NCI-H524 treated with DMSO at 0.1 percent for 48 hours (cell line): ENCODE data around the gene TBCD.

ENCODE experiments used
- DNase-seq: peaks from one replicate; lab custom pipeline; 2025; lab: John Stamatoyannopoulos, UW

TBCD gene

DNA sequence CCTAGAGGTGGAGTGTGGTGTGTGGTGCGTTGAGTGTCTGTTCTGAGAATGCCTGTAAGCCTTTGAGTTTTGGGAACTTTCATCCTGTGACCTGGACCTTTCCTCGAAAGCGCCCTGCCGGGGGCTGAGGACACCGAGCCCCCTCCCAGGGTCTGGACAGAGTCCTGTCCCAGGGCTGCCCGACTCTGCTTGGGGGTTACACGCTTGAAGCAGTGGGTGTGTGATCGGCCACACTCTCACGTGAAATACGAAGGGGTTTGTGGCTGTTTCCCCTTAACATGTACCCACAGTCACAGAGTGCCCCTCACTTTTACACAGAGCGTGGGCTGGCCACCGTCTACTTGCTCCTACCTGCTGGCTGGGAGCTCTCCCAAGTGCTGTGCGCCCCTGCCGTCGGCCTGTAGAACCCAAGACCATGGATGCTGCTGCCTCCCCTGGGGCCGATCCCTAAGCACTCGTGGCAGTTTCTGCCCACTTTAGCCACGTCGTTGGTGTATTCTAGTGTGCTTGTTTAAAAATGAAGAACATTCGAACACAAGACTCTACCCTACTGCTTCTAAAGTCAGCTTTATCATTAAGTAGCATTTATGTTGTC, 81.1 kb downstream of the TBCD start:
- no peak for DNase-seq

DNA sequence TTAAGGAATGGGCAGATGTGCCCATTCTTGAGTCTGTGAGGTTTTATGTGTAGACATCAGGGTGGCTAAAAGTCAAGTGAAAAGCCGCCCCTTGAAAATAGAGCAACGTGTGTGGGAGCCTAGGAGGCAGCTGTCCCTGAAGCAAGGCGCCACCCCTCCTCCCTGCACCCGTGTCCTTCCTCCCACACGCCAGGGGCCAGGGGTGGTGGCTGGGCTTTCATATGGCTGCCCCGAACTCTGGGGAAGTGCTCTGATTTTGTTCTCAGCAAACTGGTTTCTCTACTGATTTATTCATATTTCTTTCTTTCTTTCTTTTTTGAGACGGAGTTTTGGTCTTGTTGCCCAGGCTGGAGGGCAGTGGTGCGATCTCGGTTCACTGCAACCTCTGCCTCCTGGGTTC, 83.3 kb downstream of the TBCD start:
- no peak for DNase-seq

DNA sequence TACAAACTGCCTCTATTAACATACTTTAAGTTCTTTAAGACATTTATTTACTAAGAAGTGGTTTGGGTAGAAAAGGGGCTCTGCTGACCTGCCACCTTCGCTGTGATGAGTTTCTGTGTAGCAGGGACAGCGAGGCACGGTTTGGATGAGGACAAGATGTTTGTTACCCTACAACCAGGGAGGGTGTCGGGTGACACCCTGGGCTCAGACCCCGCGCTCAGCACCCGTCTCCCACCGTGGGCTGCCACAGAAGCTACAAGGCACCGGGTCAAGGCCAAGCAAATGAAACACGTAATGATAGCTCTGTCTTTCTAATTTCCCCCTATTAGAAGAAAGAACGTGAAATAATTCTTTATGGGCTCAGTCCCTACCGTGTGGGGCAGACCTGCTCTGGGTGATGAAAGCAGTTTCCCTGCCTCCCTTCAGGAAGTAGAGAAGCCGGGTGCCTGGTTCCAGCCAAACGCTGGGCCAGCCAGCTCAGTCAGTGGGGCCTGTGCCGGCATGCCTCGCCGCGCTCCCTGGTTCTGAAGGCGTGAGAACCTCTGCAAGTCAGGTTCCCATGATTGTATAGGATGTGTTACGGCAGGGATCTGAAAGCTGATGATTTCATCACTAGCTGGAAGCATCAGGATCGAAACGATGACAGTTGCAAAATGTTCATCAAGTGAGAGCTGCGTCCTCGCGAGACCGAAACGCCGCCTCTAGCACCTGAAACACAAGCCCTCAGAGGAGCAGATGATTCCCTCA, 84.1 kb downstream of the TBCD start:
- DNase-seq, result no peak

DNA sequence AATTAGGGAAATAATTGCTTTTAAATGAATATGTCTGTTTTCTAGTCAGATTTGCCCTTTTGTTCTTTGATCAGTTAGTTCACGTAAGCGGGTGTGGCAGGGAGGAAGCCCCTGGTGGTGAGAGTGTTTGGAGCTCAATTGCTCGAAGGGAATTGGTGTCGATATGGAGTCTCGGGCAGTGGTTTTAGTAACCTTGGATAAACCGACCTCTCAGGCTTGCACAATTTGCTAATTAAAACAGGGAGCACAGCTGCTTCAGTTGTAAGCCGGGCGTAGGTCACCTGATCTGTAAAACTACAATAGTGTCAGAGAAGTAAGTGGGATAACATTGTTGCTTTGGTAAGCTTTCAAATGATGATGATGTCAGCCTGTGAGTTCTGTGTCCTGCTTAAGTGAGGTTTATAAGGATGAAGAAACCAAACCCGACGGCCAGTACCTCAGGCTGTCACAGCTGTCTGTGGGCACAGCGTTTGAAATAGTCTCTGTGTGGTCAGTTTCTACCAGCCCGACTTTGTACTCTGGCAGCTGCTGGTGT, 85.0 kb downstream of the TBCD start:
- DNase-seq, result no peak

DNA sequence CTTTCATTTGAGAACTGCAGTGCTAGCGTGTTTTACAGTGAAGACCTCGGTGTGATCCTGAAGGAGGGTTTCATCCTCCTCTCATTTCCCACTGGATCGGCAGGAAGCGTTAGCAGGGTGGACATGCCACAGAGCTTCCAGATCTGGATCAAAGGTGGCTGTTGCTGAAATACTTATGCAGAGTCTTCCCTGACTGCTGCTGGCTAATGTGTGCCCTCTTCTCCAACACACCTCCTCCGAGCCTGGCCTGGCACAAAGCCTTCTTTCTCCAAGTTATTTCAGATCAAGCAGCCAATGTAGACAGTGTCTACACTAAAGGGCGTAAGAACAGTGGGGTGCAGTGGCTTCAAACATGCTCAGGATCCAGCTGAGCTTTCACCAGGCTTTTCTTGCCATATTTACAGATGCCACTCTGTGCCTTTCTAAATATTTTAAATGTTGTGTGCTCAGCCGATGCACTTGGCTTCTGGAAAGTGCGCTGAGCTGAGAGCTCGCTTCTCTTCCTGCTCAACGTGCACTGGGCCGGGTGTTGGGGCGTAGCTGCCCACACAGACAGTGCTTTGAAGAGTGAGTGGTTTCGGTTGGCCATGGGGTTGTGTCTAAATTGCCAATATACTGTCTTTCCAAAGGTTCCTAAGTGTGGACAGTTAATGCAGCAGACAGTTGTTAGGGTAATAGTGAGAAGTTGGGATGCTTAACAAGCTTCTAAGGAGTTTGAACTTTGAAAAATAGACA, 85.9 kb downstream of the TBCD start:
- no peak for DNase-seq

DNA sequence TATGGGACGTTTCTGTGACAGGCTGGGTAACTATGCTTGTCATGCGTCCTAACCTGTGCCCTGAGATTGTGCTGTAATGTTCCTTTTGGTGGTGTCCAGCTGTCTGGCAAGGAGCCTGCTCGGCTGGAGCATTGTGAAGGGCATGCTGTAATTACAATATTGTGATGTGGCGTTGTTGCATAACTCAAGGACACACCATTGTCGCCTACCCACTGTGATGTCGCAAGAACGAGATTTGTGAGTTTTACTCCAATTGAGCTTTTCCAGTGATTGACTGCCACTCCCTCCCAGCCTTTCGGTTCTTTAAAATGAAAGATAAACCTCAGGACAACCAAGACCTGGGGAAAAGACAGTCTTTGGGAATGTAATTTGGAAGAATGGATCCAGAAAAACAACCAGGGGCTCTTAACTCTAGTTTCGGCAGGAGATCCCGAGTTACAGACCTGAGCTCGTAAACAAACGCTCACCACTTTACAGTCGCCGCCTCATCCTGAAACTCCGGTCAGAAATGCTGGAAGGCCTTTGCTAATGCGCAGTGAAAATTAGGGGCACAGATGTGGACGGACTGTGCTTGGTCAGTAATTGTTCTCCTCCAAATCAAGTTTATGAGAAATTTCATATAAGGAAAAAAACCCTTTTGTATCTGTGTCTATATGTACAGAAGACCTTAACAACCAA, 86.7 kb downstream of the TBCD start:
- no peak for DNase-seq

DNA sequence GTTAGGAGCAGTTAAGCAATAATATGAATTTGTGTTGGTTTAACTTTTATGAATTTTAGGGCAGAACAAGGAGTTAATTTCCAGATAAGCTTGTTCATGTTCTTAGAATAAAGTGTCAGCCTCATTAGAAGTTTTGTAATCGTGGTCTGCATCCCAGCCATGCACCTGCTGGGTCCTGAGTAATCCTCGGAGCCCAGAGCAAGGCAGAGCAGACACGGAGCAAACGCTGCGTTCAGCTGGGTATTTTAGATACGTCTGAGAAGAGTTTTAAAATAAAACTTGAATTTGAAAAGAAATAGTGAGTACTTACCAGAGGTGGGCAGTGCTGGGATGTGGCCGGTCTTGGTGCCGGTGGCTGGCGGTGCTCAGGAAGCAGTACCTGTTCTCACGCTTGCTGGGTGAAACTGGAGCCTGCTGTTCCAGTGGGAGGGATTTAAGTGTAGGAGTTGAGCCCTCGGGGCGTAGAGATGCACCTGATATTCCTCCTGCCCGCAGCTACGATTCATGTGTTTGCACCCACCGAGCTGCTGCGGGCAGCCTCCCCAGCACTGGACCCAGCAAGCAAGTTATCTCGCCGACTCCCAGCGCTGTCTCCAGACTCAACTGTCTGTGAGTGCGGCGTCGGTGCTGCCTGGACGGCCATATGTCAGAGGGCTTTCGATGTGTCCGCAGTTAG, 87.9 kb downstream of the TBCD start, which contains the start of gene ZNF750:
Gene ZNF750 (minus strand): TSS at position 406 of the 676 bp plus-strand sequence. CDS start 7,568 bp downstream, outside the sequence.
- no peak for DNase-seq

DNA sequence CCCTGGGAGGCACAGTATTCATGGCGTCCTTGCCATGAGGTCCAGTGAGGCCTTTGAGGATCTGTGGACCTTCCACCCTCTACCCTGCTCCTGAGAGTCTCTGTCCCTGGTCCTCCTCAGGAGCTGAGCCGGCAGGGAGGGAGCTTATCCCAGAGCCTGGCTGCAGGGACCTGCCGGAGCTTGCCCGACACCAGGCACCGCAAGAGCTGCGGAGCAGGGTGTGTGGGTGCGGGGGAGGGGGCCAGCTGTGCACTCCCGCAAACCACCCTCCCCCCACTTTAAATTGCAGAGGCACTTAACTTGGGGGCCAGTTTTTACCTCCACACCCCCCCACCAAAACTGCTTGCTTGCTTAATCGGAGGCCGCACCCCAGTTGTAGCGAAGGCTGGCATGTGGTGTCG, 88.6 kb downstream of the TBCD start:
- DNase-seq, result no peak

DNA sequence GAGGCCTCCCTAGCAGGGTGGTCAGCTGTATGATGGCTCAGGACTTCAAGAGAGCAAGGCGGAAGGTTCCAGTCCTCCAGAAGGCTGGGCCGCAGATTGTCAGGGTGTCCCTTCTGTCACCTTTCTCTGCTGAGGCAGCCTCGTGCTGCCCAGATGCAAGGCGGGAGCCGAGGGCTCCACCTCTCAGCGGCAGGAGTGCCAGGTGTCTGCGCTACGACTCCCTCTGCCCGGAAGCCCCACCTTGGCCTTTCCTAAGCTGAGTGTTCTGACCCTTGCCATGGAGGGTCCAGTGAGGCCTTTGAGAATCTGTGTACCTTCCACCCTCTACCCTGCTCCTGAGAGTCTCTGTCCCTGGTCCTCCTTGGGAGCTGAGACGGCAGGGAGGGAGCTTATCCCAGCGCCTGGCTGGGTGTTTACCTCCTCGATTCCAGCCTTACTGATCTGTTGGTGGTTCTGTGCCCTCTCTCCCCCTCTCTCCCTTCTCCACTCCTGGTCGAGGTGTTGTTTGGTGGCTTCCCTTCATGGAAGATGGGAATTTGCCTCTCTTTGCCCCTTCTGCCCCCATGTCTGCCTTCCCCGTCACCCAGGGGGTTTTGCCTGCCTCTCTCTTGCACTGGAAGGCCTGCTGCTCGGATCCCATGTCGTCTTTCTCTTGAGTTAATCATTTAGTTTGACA, 90.2 kb downstream of the TBCD start:
- no peak for DNase-seq

DNA sequence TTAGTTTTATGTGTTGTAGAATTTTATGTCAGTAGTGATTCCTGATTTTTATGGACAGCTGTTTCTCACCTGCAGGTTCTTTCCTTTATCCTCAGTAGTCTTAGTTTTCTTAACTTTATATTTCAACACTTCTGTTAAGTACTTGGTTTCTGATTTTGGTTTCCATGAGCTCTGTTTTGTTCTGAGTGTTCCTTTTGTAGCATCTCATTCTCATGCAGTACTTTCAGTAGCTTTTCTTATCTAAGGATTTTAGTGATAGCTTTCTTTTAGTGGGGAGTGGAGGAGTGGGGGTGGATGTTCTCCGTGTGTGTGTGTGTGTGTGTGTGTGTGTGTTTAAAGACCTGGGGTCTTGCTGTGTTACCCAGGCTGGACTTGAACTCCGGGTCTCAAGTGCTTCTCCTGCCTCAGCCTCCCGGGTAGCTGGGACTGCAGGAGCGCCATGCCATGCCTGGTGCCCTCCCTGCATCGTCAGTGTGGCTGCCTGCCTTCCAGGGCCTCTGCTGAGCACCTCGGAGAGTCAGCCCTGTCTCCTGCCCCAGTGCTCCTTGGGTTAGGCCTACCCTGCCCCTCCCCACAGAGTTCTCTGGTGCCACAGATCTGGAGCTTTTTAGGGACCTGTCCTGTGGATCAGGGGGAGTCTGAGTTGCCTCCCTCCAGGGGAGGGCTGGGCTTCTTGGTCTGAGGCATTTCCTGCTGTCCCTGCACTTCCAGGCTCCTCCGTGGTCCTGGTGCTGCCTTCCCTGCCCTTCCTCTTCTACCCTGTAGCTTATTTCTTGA, 92.2 kb downstream of the TBCD start:
- no peak for DNase-seq

DNA sequence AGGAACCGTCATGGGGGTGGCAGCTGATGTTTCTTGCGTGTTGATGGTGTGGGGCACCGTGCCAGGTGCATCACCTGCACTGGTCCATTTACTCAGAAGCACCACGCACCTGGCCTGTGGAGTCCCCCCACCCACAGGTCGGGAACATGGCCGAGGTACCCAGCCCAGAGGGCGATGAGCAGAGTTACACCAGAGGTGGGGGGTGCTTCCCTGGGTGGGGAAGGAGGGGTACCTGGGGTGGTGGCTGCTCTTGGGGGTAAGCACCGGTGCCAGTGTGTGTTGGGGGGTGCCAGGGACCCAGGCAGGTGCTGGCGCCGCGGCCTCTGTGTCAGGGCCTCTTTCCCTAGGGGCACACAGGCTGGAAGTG, 92.9 kb downstream of the TBCD start:
- DNase-seq, result no peak

DNA sequence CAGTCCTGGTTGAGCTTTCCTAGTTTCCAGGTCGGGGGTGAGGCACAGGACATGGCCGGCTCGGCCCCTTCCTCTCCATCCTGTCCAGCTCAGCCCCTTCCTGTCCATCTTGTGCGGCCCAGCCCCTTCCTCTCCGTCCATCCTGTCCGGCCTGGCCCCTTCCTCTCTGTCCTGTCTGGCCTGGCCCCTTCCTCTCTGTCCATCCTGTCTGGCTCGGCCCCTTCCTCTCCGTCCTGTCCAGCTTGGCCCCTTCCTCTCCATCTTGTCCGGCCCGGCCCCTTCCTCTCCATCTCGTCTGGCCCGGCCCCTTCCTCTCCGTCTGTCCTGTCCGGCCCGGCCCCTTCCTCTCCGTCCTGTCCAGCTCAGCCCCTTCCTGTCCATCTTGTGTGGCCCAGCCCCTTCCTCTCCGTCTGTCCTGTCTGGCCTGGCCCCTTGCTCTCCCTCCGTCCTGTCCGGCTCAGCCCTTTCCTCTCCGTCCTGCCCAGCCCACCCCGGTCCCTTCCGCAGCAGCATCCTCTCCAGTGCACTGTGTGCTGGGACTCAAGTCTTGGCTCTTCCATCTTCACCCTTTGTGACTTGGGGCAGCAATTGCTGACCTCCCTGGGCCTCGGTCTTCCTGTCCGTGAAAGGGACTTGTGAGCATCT, 93.4 kb downstream of the TBCD start:
- DNase-seq, result no peak

DNA sequence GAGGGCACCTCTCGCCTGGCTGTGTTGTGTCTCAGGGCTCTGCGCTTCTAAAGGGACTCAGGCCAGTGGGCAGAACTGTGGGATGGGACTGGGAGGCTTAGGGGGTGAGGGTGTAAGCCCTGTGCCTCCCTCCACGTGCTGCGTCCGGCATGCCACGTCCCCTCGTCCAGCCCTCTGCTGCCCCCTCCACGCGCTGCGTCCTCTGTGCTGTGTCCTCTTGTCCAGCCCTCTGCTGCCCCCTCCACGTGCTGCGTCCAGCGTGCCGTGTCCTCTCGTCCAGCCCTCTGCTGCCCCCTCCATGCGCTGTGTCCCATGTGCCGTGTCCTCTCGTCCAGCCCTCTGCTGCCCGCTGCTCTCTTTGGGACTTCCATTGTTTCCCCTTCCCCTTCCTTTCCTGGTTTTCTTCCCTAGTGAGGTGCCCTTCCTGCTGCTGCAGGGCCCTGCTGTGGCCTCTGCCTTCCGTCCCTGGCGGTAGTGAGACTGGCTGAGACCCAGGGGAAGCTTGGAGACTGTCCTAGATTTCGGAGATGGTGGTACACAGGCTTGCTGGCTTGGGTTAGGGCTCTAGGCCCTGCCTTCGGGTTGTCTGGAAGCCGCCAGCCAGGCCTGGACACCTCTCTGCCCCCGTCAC, 94.3 kb downstream of the TBCD start:
- no peak for DNase-seq

DNA sequence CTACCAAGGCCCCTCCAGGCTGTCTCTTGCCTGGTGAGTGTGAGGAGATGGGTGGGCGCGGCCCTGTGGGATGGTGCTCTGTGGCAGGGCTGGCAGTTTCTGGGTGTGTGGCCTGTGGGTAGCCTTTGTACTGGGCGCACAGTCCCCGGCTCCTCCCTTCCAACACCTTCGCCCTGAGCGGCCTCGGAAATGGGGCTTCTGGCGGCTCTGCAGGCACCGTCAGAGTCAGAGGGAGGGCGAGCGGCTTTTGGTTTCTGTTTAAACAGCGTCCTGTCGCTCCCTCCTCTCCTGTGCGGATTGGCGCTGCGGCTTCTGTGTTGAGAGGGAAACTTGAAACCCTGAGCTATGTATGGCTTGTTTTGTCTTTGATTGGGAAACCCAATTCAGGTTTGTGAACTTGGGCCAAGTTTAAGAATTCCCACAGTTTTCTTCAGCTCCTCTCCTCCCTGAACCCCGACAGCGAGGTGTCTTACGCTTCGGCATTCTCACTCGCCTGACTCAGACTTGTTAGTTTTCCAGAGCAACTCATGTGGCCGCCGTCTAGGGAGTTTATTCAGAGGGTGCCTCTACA, 96.2 kb downstream of the TBCD start:
- no peak for DNase-seq

DNA sequence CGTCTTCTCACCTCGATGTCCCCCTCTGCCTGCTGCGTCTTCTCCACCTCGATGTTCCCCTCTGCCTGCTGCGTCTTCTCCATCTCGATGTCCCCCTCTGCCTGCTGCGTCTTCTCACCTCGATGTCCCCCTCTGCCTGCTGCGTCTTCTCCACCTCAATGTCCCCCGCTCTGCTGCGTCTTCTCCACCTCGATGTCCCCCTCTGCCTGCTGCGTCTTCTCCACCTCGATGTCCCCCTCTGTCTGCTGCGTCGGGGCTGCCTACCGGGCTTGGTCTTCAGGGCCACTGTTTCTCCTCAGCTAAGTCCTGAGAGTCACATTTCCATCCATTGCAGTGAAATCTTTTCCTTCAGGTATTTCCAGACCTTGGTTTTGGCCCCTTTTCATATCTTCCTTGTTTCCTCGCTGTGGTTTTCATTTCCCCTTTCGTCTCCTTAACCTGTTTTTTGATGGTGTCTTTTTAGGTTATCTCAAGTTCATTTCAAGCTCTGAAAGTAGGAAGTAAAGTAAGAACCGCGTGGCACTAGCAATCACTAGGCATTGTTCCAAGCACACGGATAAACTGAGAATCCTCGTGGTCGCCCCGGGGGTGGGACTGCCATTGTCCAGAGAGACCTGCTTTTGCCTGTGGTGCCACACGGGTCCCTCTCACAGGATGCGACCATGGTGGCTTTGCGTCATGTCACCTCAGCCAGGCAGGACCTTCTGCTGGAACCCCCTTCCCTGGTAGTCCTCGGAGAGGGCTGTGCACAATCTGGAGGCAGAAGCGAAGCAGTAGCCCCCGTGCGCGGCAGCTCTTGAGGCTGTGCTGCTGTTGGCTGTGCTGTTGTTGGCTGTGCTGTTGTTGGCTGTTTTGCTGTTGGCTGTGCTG, 97.4 kb downstream of the TBCD start:
- DNase-seq, result no peak

DNA sequence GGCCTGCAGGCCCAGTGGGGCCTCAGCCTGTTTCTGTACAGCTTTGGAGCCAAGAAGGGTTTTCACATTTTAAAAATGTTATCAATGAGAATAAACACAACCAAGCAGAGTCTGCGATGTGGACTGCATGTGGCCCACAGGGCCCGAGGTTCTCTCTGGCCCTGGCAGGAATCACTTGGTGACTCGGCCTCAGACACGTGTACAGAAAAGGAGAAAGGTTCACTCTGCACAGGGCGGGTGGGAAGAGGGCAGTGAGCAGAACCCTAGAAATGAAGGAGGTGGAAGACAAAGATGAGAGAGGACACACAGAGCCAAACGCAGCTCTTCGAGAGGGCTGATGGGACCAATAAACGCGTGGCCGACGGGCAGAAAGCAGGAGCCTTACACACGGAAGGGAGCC, 99.5 kb downstream of the TBCD start:
- DNase-seq, result no peak

DNA sequence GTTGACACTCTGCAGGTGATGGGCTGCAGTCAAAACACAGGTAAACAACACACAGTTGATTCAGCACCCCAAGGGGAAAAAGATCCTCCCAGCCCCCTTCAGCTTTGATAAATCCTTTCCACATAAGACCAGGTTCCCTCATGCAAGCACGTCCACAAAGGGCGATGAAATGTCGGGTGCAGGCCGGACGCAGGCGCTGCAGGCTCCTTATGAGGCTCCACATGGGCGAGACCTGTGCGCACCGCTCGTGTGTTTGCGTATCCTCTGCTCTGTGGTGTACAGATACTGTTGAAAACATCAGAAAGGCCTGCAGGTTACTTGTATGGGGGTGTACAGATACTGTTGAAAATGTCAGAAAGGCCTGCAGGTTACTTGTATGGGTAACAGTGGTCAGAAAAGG, 102.4 kb downstream of the TBCD start:
- DNase-seq, result no peak

DNA sequence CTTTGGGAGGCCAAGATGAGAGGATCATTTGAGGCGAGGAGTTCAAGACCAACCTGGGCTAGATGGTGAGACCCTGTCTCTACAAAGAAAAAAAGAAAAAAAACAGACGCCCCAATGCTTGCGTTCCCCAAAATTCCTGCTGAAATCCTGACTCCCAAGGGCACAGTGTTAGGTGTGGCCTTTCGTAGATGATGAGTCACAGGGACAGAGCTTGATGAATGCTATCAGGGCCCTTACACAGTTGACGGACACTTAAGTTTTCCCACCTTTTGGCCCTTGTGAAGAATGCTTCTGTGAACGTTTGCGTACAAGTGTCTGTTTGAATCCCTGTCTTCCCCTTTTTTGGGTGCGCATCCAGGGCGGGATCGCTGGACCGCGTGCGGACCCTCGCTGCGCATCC, 104.5 kb downstream of the TBCD start:
- no peak for DNase-seq
